ENCODE results near the gene BABAM2. TPM values are rescaled to one million over a fixed set of nuclear protein-coding genes. Genes with fewer than 3 reads are reported as not detected.

The BABAM2 gene
- total RNA-seq, 1 experiment from 2014 or later = 27.1 TPM

- no peaks in the 10 kb centered on the region for H4K20me1 ChIP-seq (ENCODE audit: control insufficient read depth, insufficient read depth, insufficient read length)
- no peaks in the 10 kb centered on the region for H3K79me1 ChIP-seq (ENCODE audit: insufficient read depth, low read depth, low read length, poor library complexity, severe bottlenecking)
- H3K36me3 Mint-ChIP-seq (ENCODE audit: insufficient read depth in 1 of 3, low read depth in 3 of 3) = no peaks in the 10 kb centered on the region
- no CpG with 5 or more reads among the region's 5 CpGs for WGBS (ENCODE audit: extremely low coverage, insufficient read length, low lambda C conversion rate)
- no peak overlapping the region for H3K9ac ChIP-seq (ENCODE audit: extremely low read depth, insufficient read length, low read length)
- H3K56ac ChIP-seq (ENCODE audit: insufficient read length, low read depth, low read length) = no peak overlapping the region
- no peaks in the 10 kb centered on the region for H3K9me3 Mint-ChIP-seq
- no peaks in the 10 kb centered on the region for H3K27me3 ChIP-seq (ENCODE audit: insufficient read depth, low read length)
- no peaks in the 10 kb centered on the region for H3K4me1 ChIP-seq (ENCODE audit: insufficient read depth, low read length)
- no peak overlapping the region for H3K4me2 ChIP-seq (ENCODE audit: insufficient read depth, insufficient read length, low read length)
- no peak overlapping the region for H3K4ac ChIP-seq (ENCODE audit: low read depth, low read length)
- no peak overlapping the region for H2BK12ac ChIP-seq (ENCODE audit: insufficient read length, low read depth, low read length)
- H2BK15ac ChIP-seq (ENCODE audit: low read depth, low read length) = no peak overlapping the region
- TF ChIP-seq, protein P1, sequence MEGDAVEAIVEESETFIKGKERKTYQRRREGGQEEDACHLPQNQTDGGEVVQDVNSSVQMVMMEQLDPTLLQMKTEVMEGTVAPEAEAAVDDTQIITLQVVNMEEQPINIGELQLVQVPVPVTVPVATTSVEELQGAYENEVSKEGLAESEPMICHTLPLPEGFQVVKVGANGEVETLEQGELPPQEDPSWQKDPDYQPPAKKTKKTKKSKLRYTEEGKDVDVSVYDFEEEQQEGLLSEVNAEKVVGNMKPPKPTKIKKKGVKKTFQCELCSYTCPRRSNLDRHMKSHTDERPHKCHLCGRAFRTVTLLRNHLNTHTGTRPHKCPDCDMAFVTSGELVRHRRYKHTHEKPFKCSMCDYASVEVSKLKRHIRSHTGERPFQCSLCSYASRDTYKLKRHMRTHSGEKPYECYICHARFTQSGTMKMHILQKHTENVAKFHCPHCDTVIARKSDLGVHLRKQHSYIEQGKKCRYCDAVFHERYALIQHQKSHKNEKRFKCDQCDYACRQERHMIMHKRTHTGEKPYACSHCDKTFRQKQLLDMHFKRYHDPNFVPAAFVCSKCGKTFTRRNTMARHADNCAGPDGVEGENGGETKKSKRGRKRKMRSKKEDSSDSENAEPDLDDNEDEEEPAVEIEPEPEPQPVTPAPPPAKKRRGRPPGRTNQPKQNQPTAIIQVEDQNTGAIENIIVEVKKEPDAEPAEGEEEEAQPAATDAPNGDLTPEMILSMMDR (conservative IDR thresholded peaks at IDR 0.05) = no peak
- no peak overlapping the region for H4K5ac ChIP-seq (ENCODE audit: insufficient read length, low read depth, low read length)
- no peaks in the 10 kb centered on the region for H3K79me2 ChIP-seq (ENCODE audit: insufficient read depth, low read length)
- no peaks in the 10 kb centered on the region for H3K23me2 ChIP-seq (ENCODE audit: insufficient read length, low read depth, low read length, poor library complexity, severe bottlenecking)
- H3K9me3 ChIP-seq (ENCODE audit: control insufficient read depth, low read depth, low read length) = no peaks in the 10 kb centered on the region
- no peak overlapping the region for H2AK5ac ChIP-seq (ENCODE audit: insufficient read length, low read length)
- H3K4me3 Mint-ChIP-seq = no peak overlapping the region
- no peaks in the 10 kb centered on the region for H3K4me1 Mint-ChIP-seq
- H2BK5ac ChIP-seq (ENCODE audit: insufficient read length, low read length) = no peak overlapping the region
- no peak overlapping the region for H2AFZ ChIP-seq (ENCODE audit: low read length)
- H3K27ac ChIP-seq (ENCODE audit: insufficient read length, low read depth, low read length) = no peak overlapping the region
- no peak for DNase-seq
- no peak overlapping the region for H3K23ac ChIP-seq (ENCODE audit: insufficient read length, low read depth, low read length)
- H4K91ac ChIP-seq (ENCODE audit: insufficient read length, low read depth, low read length) = no peak overlapping the region
- H3K14ac ChIP-seq (ENCODE audit: insufficient read depth, low read length) = no peak overlapping the region
- no peak overlapping the region for H2BK120ac ChIP-seq (ENCODE audit: low read depth, low read length, poor library complexity, severe bottlenecking)
- no peak overlapping the region for H3K27ac Mint-ChIP-seq
- H3K18ac ChIP-seq (ENCODE audit: insufficient read length, low read depth, low read length) = no peak overlapping the region
- H2BK20ac ChIP-seq (ENCODE audit: low read depth, low read length, poor library complexity, severe bottlenecking) = no peak overlapping the region
- no peaks in the 10 kb centered on the region; the same call in 1 of the 2 replicates for H3K27me3 Mint-ChIP-seq (ENCODE audit: low read depth)
- H4K8ac ChIP-seq (replicated peaks; ENCODE audit: insufficient read length, low read depth, low read length) = no peak overlapping the region
- H3T11ph ChIP-seq (ENCODE audit: low read length) = no peak overlapping the region
Observed at GRCh38 chr2:27842894-27843293, 47.6 kb upstream of the BABAM2 start.

All from H9 (cell line).